WERI-Rb-1 (cell line): ENCODE data around the gene JDP2.

ENCODE experiments used
- DNase-seq: peaks from one replicate; pipeline ENCODE4 v3.0.0-alpha.2; 2020
- H3K27ac ChIP-seq: fragments of 250-450 bp; sonication (Bioruptor Pico); 2 replicates; pipeline ENCODE4 v1.5.1; 2020; ENCODE audit warnings: mild to moderate bottlenecking, moderate library complexity
- H3K27me3 ChIP-seq: fragments of 250-450 bp; sonication (Bioruptor Pico); 2 replicates; pipeline ENCODE4 v1.5.1; 2021; ENCODE audit warnings: mild to moderate bottlenecking, low read depth, moderate library complexity; ENCODE audit not compliant: insufficient read depth, severe bottlenecking
- H3K36me3 ChIP-seq: fragments of 250-450 bp; sonication (Bioruptor Pico); 2 replicates; pipeline ENCODE4 v1.5.1; 2020; ENCODE audit warnings: mild to moderate bottlenecking, moderate library complexity
- H3K4me3 ChIP-seq: 2 replicates; pipeline ENCODE4 v1.5.1; 2011; ENCODE audit warnings: low read depth, mild to moderate bottlenecking, control low read depth, low read length
- H3K9me3 ChIP-seq: fragments of 250-450 bp; sonication (Bioruptor Pico); 2 replicates; pipeline ENCODE4 v1.5.1; 2021; ENCODE audit warnings: mild to moderate bottlenecking, moderate library complexity; ENCODE audit not compliant: severe bottlenecking
- CTCF ChIP-seq: IDR thresholded peaks from 2 replicates; pipeline ENCODE4 v1.5.1; 2011; ENCODE audit warnings: low read depth, mild to moderate bottlenecking, control low read depth, inconsistent platforms, low read length

JDP2 gene

DNA sequence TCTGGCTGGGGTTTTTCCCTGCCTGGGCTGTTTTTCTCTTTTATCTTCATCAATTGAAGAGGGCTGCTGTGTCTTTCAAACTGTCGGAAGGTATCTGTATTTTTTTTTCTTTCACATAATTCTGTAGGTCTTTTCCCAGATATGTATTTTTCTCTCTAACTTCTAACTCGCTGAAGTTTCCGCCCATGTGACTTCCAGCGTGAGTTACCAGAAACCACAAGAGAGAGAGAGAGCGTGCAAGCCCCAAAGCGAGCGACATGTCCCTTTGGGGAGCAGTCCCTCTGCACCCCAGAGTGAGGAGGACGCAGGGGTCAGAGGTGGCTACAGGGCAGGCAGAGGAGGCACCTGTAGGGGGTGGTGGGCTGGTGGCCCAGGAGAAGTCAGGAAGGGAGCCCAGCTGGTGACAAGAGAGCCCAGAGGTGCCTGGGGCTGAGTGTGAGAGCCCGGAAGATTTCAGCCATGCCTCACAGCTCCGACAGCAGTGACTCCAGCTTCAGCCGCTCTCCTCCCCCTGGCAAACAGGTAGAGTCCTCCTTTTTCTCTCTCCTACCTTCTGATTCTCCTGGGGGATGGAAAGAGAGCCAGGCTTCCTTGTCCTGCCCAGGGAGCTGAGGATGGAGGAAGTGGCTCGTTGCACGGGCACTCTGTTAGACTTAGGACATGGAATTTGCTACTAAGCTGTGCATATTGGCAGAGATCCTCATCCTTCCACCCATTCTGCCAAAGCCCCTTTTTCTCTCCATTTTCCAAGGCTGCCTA lies 94.6 kb downstream of the JDP2 start, which contains the start of gene BATF:
Gene BATF (plus strand): TSS at position 246 of the 759 bp plus-strand sequence. CDS start 214 bp downstream, at position 460.
- Histone ChIP-seq H3K27ac (no peak within 1 kb of the TSS), H3K27me3 (no peaks in the 10 kb centered on the region), H3K36me3 (no peaks in the 10 kb centered on the region), H3K4me3 (no peak within 1 kb of the TSS), H3K9me3 (no peaks in the 10 kb centered on the region)
- no peak for TF ChIP-seq CTCF
- no peak for DNase-seq

DNA sequence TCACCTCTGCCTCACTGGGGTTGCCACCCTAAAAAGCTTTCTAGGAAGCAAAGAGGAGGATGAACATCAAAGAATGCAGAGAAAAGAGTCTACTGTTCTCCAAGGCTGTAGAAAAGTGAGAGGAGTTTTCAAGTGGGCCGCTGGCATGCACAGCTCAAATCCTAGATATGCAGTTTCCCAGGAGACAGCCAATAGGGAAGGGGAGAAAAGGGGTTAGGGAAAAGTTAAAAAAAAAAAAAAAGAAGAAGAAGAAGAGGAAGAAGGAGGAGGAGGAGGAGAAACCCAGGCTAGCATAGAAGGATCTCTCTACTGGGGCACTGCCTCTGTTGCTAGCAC lies 95.1 kb downstream of the JDP2 start:
- no peak for TF ChIP-seq CTCF
- Histone ChIP-seq H3K27me3 (no peaks in the 10 kb centered on the region), H3K4me3 (no peak overlapping the region)

More for the DNA sequence above, 95.1 kb downstream of the JDP2 start:
- Histone ChIP-seq H3K36me3 (no peaks in the 10 kb centered on the region), H3K27ac (no peak overlapping the region), H3K9me3 (no peaks in the 10 kb centered on the region)
- no peak for DNase-seq
